Mesenchymal stem cell (in vitro differentiated cells and primary cell): Measurements from ENCODE around the gene RHEX.

Experiments
- DNase-seq: peaks from one replicate; pipeline ENCODE4 v3.0.0-alpha.2; 2013
- H2AFZ ChIP-seq: one replicate; pipeline ENCODE4 v1.6.1; 2013; ENCODE audit warnings: low read depth, mild to moderate bottlenecking, control low read depth, inconsistent platforms, low read length, moderate library complexity
- H2AK5ac ChIP-seq: 2 replicates; pipeline ENCODE4 v1.6.1; 2013; ENCODE audit warnings: low read length, moderate library complexity, mild to moderate bottlenecking, inconsistent platforms; ENCODE audit not compliant: severe bottlenecking
- H2BK120ac ChIP-seq: one replicate; pipeline ENCODE4 v1.6.1; 2013; ENCODE audit warnings: low read depth, mild to moderate bottlenecking, inconsistent platforms, low read length, moderate library complexity
- H2BK12ac ChIP-seq, 2 experiments: one replicate each; pipeline ENCODE4 v1.6.1; 2013; ENCODE audit warnings: inconsistent platforms in 2 of 2, low read length in 2 of 2, mild to moderate bottlenecking in 2 of 2, moderate library complexity in 2 of 2, control low read depth in 1 of 2
- H2BK15ac ChIP-seq: one replicate; pipeline ENCODE4 v1.6.1; 2013; ENCODE audit warnings: mild to moderate bottlenecking, low read depth, inconsistent platforms; ENCODE audit not compliant: poor library complexity, severe bottlenecking
- H2BK5ac ChIP-seq: 2 replicates; pipeline ENCODE4 v1.6.1; 2013; ENCODE audit warnings: low read depth, mild to moderate bottlenecking, low read length, control low read depth, inconsistent platforms; ENCODE audit not compliant: poor library complexity, severe bottlenecking
- H3K14ac ChIP-seq, 2 experiments: one replicate each; pipeline ENCODE4 v1.6.1; 2013; ENCODE audit warnings: inconsistent platforms in 2 of 2, low read length in 2 of 2, control low read depth in 1 of 2, mild to moderate bottlenecking in 1 of 2, moderate library complexity in 1 of 2
- H3K18ac ChIP-seq, 2 experiments: one replicate each; pipeline ENCODE4 v1.6.1; 2013; ENCODE audit warnings: inconsistent platforms in 2 of 2, low read length in 2 of 2, control low read depth in 1 of 2, low read depth in 1 of 2, mild to moderate bottlenecking in 1 of 2
- H3K23ac ChIP-seq, 2 experiments: one replicate each; pipeline ENCODE4 v1.6.1; 2013; ENCODE audit warnings: inconsistent platforms in 2 of 2, low read length in 2 of 2, mild to moderate bottlenecking in 2 of 2, moderate library complexity in 2 of 2, control low read depth in 1 of 2
- H3K27ac ChIP-seq: 2 replicates; pipeline ENCODE4 v1.5.1; 2013; ENCODE audit warnings: mild to moderate bottlenecking, moderate library complexity, low read length, control low read depth, inconsistent platforms; ENCODE audit not compliant: poor library complexity, severe bottlenecking
- H3K27me3 ChIP-seq, 2 experiments: 2 replicates each; pipeline versions ENCODE4 v1.6.1 to v1.7.0; 2013; ENCODE audit warnings: low read length in 2 of 2, mild to moderate bottlenecking in 2 of 2, moderate library complexity in 2 of 2, control low read depth in 1 of 2, inconsistent platforms in 1 of 2; ENCODE audit not compliant: control insufficient read depth in 1 of 2, insufficient read depth in 1 of 2
- H3K36me3 ChIP-seq, 2 experiments: 2 replicates each; pipeline versions ENCODE4 v1.6.1 to v1.7.0; 2013; ENCODE audit warnings: low read length in 2 of 2, control low read depth in 1 of 2, inconsistent platforms in 1 of 2, low read depth in 1 of 2, mild to moderate bottlenecking in 1 of 2; ENCODE audit not compliant: insufficient read depth in 2 of 2, control insufficient read depth in 1 of 2
- H3K4ac ChIP-seq, 2 experiments: one replicate each; pipeline ENCODE4 v1.6.1; 2013; ENCODE audit warnings: inconsistent platforms in 2 of 2, low read length in 2 of 2, mild to moderate bottlenecking in 2 of 2, moderate library complexity in 2 of 2, control low read depth in 1 of 2, low read depth in 1 of 2
- H3K4me1 ChIP-seq: 2 replicates; pipeline ENCODE4 v1.6.1; 2013; ENCODE audit warnings: low read depth, low read length, control low read depth; ENCODE audit not compliant: control insufficient read depth, insufficient read depth
- H3K4me2 ChIP-seq: 2 replicates; pipeline ENCODE4 v1.6.1; 2013; ENCODE audit warnings: low read length, mild to moderate bottlenecking, inconsistent platforms; ENCODE audit not compliant: poor library complexity, severe bottlenecking
- H3K4me3 ChIP-seq, 2 experiments: 2 replicates each; pipeline versions ENCODE4 v1.5.1 to v1.7.0; 2013; ENCODE audit warnings: low read length in 2 of 2, mild to moderate bottlenecking in 2 of 2, control low read depth in 1 of 2, low read depth in 1 of 2; ENCODE audit not compliant: insufficient read depth in 1 of 2
- H3K79me1 ChIP-seq: replicated peaks from 2 replicates; pipeline ENCODE4 v1.6.1; 2013; ENCODE audit warnings: mild to moderate bottlenecking, control low read depth, low read length, inconsistent platforms; ENCODE audit not compliant: poor library complexity, severe bottlenecking
- H3K9ac ChIP-seq: 2 replicates; pipeline ENCODE4 v1.7.0; 2013; ENCODE audit warnings: mild to moderate bottlenecking, low read length, moderate library complexity
- H3K9me3 ChIP-seq: 2 replicates; pipeline ENCODE4 v1.7.0; 2013; ENCODE audit warnings: mild to moderate bottlenecking, low read length; ENCODE audit not compliant: control insufficient read depth
- H4K8ac ChIP-seq: one replicate; pipeline ENCODE4 v1.6.1; 2013; ENCODE audit warnings: inconsistent platforms, mild to moderate bottlenecking, low read length, moderate library complexity
- H4K91ac ChIP-seq: one replicate; pipeline ENCODE4 v1.6.1; 2013; ENCODE audit warnings: mild to moderate bottlenecking, low read length, inconsistent platforms
- WGBS: methylation state at CpG from one replicate; pipeline ENCODE4 v1.1.7; 2013; ENCODE audit warnings: mixed read lengths; 5-methylcytosine and 5-hydroxymethylcytosine counted together

RHEX gene

DNA sequence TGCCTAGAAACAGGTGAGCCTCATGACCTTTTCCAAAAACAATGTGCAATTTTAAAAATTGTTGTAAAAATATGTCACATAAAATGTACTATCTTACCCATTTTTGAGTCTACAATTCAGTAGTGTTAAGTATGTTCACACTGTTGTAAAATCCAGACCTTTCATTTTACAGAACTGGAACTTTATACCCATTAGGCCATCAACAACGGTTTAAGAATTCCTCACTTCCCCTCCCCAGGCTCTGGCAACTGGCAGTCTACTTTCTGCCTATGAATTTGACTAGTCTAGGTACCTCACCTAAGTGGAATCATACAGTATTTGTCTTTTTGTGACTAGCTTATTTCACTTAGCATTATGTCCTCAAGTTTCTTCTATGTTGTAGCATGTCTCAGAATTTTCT is 37.9 kb upstream of the RHEX start:
- Histone ChIP-seq H2AFZ (no peak overlapping the region), H3K9me3 (no peaks in the 10 kb centered on the region), H2BK120ac (no peak overlapping the region), H3K4ac (no peak overlapping the region), H4K91ac (no peak overlapping the region), H3K79me1 (no peaks in the 10 kb centered on the region), H3K4me2 (no peak overlapping the region), H3K4me3 (no peak overlapping the region), H2AK5ac (no peak overlapping the region), H2BK5ac (no peak overlapping the region), H3K27me3 (no peaks in the 10 kb centered on the region), H3K23ac (no peak overlapping the region), H2BK12ac (no peak overlapping the region), H3K4me1 (peaks cover 1% of the 10 kb centered on the region), H3K18ac (no peak overlapping the region), H3K36me3 (no peaks in the 10 kb centered on the region), H2BK15ac (no peak overlapping the region), H3K14ac (no peak overlapping the region), H3K9ac (no peak overlapping the region), H4K8ac (no peak overlapping the region), H3K27ac (no peak overlapping the region)
- WGBS = 67% methylated on average over 1 of the region's 1 CpG
- no peak for DNase-seq

DNA sequence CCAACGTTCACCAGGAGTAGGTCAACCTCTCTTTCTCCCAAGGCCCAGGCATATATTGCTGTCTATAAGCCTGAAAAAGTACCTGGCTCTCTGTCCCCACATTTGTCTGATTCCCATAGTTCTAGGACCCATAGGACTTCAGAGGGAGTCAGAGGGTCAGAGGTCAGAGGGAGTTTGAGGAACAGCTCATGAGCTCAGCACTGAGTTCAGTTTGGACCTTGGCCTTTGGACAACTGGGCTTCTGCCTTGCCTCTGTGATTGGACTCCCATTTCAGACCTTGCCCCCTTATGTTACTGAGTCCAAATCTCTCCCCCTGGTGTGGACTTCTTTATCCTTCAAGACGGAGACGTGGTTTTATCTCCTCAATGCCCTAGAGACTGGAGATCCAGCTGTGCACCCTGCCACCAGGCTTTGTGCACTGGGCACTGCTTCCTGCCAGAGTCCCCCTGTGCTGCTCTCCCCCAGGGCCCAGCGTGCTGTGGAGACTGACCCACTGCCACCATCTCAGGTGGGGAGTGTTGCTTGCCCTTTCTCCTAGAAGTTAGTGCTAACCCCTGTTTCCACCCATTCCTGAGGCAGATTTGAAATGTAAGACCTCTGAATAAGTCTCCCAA is 32.5 kb upstream of the RHEX start:
- Histone ChIP-seq H3K4ac (no peak overlapping the region), H2BK15ac (no peak overlapping the region), H2BK12ac (no peak overlapping the region), H4K8ac (no peak overlapping the region), H3K9ac (no peak overlapping the region), H3K79me1 (no peaks in the 10 kb centered on the region), H4K91ac (peak overlapping the region; percentile 21), H3K9me3 (no peaks in the 10 kb centered on the region), H3K18ac (no peak overlapping the region), H2BK5ac (no peak overlapping the region), H2AK5ac (no peak overlapping the region), H3K27ac (no peak overlapping the region), H2BK120ac (no peak overlapping the region), H3K4me3 (no peak overlapping the region), H3K14ac (no peak overlapping the region), H2AFZ (no peak overlapping the region), H3K23ac (no peak overlapping the region), H3K4me2 (no peak overlapping the region), H3K27me3 (peaks cover 0 to 3% of the 10 kb centered on the region in 2 experiments), H3K36me3 (no peaks in the 10 kb centered on the region), H3K4me1 (peaks cover 6% of the 10 kb centered on the region)
- WGBS = 93% methylated on average over 3 of the region's 4 CpGs
- DNase-seq = no peak

DNA sequence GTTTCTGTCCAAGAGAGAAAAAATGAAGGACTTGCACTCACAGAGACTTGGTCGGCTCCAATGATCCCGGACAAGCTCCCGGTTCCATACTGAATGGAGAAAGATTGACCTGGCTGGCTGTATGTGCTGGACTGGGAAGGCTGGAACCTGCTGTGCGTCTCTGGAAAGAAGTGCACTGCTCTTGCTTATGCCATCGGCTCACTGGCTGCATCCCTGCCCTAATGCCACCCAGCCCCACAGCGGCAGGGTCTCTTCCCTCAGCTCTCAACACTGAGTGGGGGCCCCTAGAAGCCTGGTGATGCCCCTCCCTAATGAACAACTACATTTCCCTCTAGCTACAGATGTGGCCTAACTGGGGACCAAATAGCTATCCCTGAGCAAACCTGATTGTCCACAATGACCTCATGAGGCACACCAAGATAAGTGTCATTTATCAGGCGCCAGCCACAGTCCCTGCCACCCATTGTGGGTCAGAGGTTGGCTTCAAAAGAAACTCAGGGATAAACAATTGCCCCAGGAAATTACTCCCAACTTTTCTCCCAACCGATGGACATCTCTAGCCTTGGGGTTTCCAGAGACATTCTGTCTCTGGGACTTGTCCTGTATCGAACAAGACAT is 31.9 kb upstream of the RHEX start:
- Histone ChIP-seq H3K27ac (no peak overlapping the region), H3K9me3 (no peaks in the 10 kb centered on the region), H3K14ac (no peak overlapping the region), H3K27me3 (peaks cover 0 to 3% of the 10 kb centered on the region in 2 experiments), H4K91ac (no peak overlapping the region), H3K4ac (no peak overlapping the region), H2BK12ac (no peak overlapping the region), H2AFZ (no peak overlapping the region), H3K9ac (no peak overlapping the region), H3K4me1 (peaks cover 6% of the 10 kb centered on the region), H4K8ac (no peak overlapping the region), H3K23ac (no peak overlapping the region), H2AK5ac (peak overlapping the region; percentile 45), H2BK120ac (no peak overlapping the region), H2BK5ac (no peak overlapping the region), H3K4me3 (no peak overlapping the region), H3K18ac (no peak overlapping the region), H2BK15ac (no peak overlapping the region), H3K36me3 (no peaks in the 10 kb centered on the region), H3K79me1 (no peaks in the 10 kb centered on the region), H3K4me2 (no peak overlapping the region)
- DNase-seq = no peak
- 95% methylated on average over 9 of the region's 9 CpGs for WGBS

DNA sequence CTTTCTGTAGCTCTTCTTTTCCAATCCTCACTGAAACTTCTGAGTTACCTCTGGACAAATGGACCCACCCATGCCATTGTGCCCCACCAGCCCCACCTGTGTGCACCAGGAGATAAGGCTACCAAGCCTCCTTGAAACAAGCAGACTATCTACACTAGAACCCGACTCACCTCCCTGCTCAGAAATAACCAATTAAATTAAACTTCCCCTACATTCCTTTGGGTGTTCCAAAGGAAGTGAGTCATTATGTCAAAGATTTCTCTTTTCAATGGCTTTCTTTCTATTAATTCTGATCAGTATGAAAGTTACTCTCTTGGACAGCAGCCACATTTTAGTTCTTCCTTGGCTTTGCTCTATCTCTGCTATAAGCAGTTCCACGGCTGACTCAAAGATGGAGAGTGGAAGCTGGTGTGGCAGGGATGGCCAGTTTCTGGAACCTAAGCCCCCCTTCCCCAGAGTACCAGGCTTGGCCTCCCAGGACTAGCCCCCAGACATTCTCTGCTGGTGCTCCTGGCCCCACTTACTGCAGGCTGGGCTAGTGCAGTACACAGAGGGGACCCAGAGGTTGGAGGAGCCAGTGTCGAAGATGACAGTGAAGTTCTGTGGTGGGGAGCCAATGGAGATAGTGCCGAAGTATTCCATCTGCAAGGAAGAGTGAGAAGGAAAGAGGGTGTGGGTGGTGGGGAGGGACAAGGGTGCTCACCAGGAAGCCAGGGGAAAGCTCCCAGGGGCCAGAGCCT is 31.2 kb upstream of the RHEX start:
- no peak overlapping the region for H4K8ac ChIP-seq
- H3K4me1 ChIP-seq = peaks cover 6% of the 10 kb centered on the region
- H3K4ac ChIP-seq = no peak overlapping the region
- WGBS = 76% methylated on average over 3 of the region's 4 CpGs
- H3K18ac ChIP-seq = no peak overlapping the region
- H3K36me3 ChIP-seq = no peaks in the 10 kb centered on the region
- DNase-seq = no peak
- no peak overlapping the region for H2AFZ ChIP-seq
- H3K9me3 ChIP-seq = no peaks in the 10 kb centered on the region
- no peak overlapping the region for H2BK120ac ChIP-seq
- no peak overlapping the region for H3K4me3 ChIP-seq
- no peak overlapping the region for H3K9ac ChIP-seq
- H2BK5ac ChIP-seq = no peak overlapping the region
- H3K79me1 ChIP-seq = no peaks in the 10 kb centered on the region
- no peak overlapping the region for H2BK15ac ChIP-seq
- no peak overlapping the region for H3K27ac ChIP-seq
- H3K23ac ChIP-seq = no peak overlapping the region
- H3K4me2 ChIP-seq = no peak overlapping the region
- H2AK5ac ChIP-seq = peak overlapping the region; percentile 34
- no peak overlapping the region for H2BK12ac ChIP-seq
- H4K91ac ChIP-seq = no peak overlapping the region
- peaks cover 0 to 3% of the 10 kb centered on the region in 2 experiments for H3K27me3 ChIP-seq
- no peak overlapping the region for H3K14ac ChIP-seq
